K562 (cell line): ENCODE results near the gene LRRC61. TPM values are rescaled to one million over a fixed set of nuclear protein-coding genes. Genes with fewer than 3 reads are reported as not detected.
A peak's percentile ranks its signal among the peaks of the same experiment; 100 is the strongest.
"Not testable (repeated sequence)": the region's sequence is repeated elsewhere in the genome, so short reads cannot be mapped to it uniquely, and the experiment has no call there.

Source experiments
- ARNT ChIP-seq, 2 experiments: fragments of 450-650 bp; IDR thresholded peaks; 2 replicates each; pipeline ENCODE4 v1.6.1; 2016; ENCODE audit warnings: mild to moderate bottlenecking in 1 of 2
- CREM ChIP-seq: IDR thresholded peaks from 2 replicates; pipeline ENCODE4 v1.6.1; 2014; ENCODE audit warnings: antibody characterized with exemption, low read depth
- DMBX1 ChIP-seq: fragments of 250-450 bp; sonication (Bioruptor Pico); IDR thresholded peaks from 2 replicates; pipeline ENCODE4 v1.8.0; 2022; ENCODE audit warnings: inconsistent platforms, mild to moderate bottlenecking, moderate library complexity, borderline replicate concordance
- E2F6 ChIP-seq, 2 experiments: IDR thresholded peaks; 2 replicates each; pipeline ENCODE4 v1.6.1; 2011; ENCODE audit warnings: borderline replicate concordance in 1 of 2, control low read depth in 1 of 2, low read depth in 1 of 2, low read length in 1 of 2, mild to moderate bottlenecking in 1 of 2, mixed read lengths in 1 of 2, moderate library complexity in 1 of 2; ENCODE audit not compliant: insufficient read depth in 1 of 2, insufficient read length in 1 of 2, poor library complexity in 1 of 2, severe bottlenecking in 1 of 2; ENCODE audit errors: extremely low read depth in 1 of 2
- EGR1 ChIP-seq: fragments of 450-650 bp; conservative IDR thresholded peaks from 2 replicates; pipeline ENCODE4 v1.6.1; 2017; ENCODE audit warnings: mild to moderate bottlenecking
- ELF4 ChIP-seq: fragments of 450-650 bp; formaldehyde crosslinking; IDR thresholded peaks from 2 replicates; pipeline ENCODE4 v1.4.0; 2022; ENCODE audit warnings: missing genetic modification characterization
- L3MBTL2 ChIP-seq: fragments of 450-650 bp; IDR thresholded peaks from 2 replicates; pipeline ENCODE4 v1.6.1; 2016; ENCODE audit warnings: mild to moderate bottlenecking, moderate library complexity
- MYC ChIP-seq, 2 experiments: fragments of 250-450 bp in 1 of 2; sonication (Bioruptor Pico) in 1 of 2; IDR thresholded peaks; 2 replicates each; pipeline versions ENCODE4 v1.5.1 to v1.6.1; 2012 to 2021; ENCODE audit warnings: low read depth in 2 of 2, borderline replicate concordance in 1 of 2, improper control_type of control experiment in 1 of 2, low read length in 1 of 2, mild to moderate bottlenecking in 1 of 2, moderate library complexity in 1 of 2
- NFRKB ChIP-seq: fragments of 450-650 bp; IDR thresholded peaks from 2 replicates; pipeline ENCODE4 v1.6.1; 2016; ENCODE audit warnings: low read depth
- NR2C2 ChIP-seq, 2 experiments: fragments of 200-800 bp in 1 of 2; sonication (Bioruptor generic) in 1 of 2; sonication (generic) in 1 of 2; formaldehyde crosslinking in 1 of 2; IDR thresholded peaks; 2 replicates each; pipeline versions ENCODE4 v1.6.1 to v1.8.0; 2016 to 2022; ENCODE audit warnings: mild to moderate bottlenecking in 1 of 2, missing compliant biosample characterization in 1 of 2, missing genetic modification characterization in 1 of 2, missing genetic modification reagents in 1 of 2
- POLR2A ChIP-seq: fragments of 450-650 bp; conservative IDR thresholded peaks from 2 replicates; pipeline ENCODE4 v1.6.1; 2016
- POLR2B ChIP-seq: fragments of 450-650 bp; IDR thresholded peaks from 2 replicates; pipeline ENCODE4 v1.6.1; 2018; ENCODE audit warnings: low read depth; ENCODE audit not compliant: partially characterized antibody
- RAD51 ChIP-seq: fragments of 450-650 bp; IDR thresholded peaks from 2 replicates; pipeline ENCODE4 v1.7.1; 2016; ENCODE audit warnings: low read depth, mild to moderate bottlenecking, borderline replicate concordance
- SMAD4 ChIP-seq: fragments of 250-450 bp; sonication (Bioruptor Pico); conservative IDR thresholded peaks from 2 replicates; pipeline ENCODE4 v1.8.0; 2021; ENCODE audit warnings: inconsistent platforms, mild to moderate bottlenecking, moderate library complexity
- SMARCA4 ChIP-seq: fragments of 450-650 bp; IDR thresholded peaks from 2 replicates; pipeline ENCODE4 v1.6.1; 2016
- SMARCE1 ChIP-seq: fragments of 450-650 bp; IDR thresholded peaks from 2 replicates; pipeline ENCODE4 v1.7.1; 2016; ENCODE audit warnings: mild to moderate bottlenecking
- TOE1 ChIP-seq, 2 experiments: fragments of 450-650 bp in 1 of 2; sonication (generic) in 1 of 2; formaldehyde crosslinking in 1 of 2; IDR thresholded peaks; 2 replicates each; pipeline versions ENCODE4 v1.7.1 to v1.8.0; 2016 to 2022; ENCODE audit warnings: borderline replicate concordance in 2 of 2, mild to moderate bottlenecking in 2 of 2, antibody characterized with exemption in 1 of 2, inconsistent platforms in 1 of 2, low read depth in 1 of 2, missing genetic modification reagents in 1 of 2, moderate library complexity in 1 of 2
- ZSCAN29 ChIP-seq: fragments of 450-650 bp; IDR thresholded peaks from 2 replicates; pipeline ENCODE4 v1.6.1; 2017
- polyA plus RNA-seq, 8 experiments: library from polyadenylated mRNA; depleted of rRNA in 4 of 8; stranded (reverse) in 5 of 8; unstranded in 3 of 8; fragments of >200 nt; fragmentation: Nextera tagmentation in 2 of 8; fragmentation: Illumina TruSeq in 1 of 8; extraction: Ambion mirVana in 2 of 8; extraction: Trizol in 1 of 8; gene quantifications; 2 replicates each; pipeline versions ENCODE4 v1.2.1 to v1.2.3, GENCODE V29; 2011 to 2014; ENCODE audit warnings: inconsistent platforms in 1 of 8, missing spikeins in 1 of 8
- total RNA-seq, 7 experiments: library from RNA; depleted of rRNA in 6 of 7; stranded (reverse); fragments of >200 nt in 6 of 7; fragmentation: Illumina TruSeq in 2 of 7; extraction: Trizol in 2 of 7; gene quantifications; 2 replicates each; pipeline versions ENCODE4 v1.2.1 to v1.2.3, GENCODE V29; 2011 to 2021; ENCODE audit warnings: low replicate concordance in 1 of 7
- TF ChIP-seq, protein P1 (sequence below): fragments of 450-650 bp; IDR thresholded peaks from 2 replicates; pipeline ENCODE4 v1.6.1; 2014; ENCODE audit warnings: low read depth, mild to moderate bottlenecking, moderate library complexity, borderline replicate concordance
- TF ChIP-seq, protein P2 (sequence below), 2 experiments: fragments of 450-650 bp in 1 of 2; sonication (generic) in 1 of 2; formaldehyde crosslinking in 1 of 2; IDR thresholded peaks in 1 of 2; conservative IDR thresholded peaks in 1 of 2; 2 replicates each; pipeline versions ENCODE4 v1.6.1 to v1.8.1; 2016 to 2023; ENCODE audit warnings: mild to moderate bottlenecking in 2 of 2, moderate library complexity in 2 of 2, inconsistent platforms in 1 of 2, missing genetic modification reagents in 1 of 2
- TF ChIP-seq, protein P3 (sequence below): sonication (generic); IDR thresholded peaks from 2 replicates; pipeline ENCODE4 v1.6.1; 2016

Gene LRRC61
- total and polyA plus RNA-seq, 9 of the 15 experiments (the other 6 are each of a cell fraction or from before 2014, with no cell fraction given): 1.3 to 55.2 (median 35.2) TPM

- TF ChIP-seq, protein P1, sequence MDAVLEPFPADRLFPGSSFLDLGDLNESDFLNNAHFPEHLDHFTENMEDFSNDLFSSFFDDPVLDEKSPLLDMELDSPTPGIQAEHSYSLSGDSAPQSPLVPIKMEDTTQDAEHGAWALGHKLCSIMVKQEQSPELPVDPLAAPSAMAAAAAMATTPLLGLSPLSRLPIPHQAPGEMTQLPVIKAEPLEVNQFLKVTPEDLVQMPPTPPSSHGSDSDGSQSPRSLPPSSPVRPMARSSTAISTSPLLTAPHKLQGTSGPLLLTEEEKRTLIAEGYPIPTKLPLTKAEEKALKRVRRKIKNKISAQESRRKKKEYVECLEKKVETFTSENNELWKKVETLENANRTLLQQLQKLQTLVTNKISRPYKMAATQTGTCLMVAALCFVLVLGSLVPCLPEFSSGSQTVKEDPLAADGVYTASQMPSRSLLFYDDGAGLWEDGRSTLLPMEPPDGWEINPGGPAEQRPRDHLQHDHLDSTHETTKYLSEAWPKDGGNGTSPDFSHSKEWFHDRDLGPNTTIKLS: peak; percentile 75; the same call in 1 of the 2 replicates
- TF ChIP-seq L3MBTL2 (peak; percentile 83), TOE1 (IDR thresholded peaks at IDR 0.05; ENCODE audit: borderline replicate concordance) (peak; percentile 41; the same call in 1 of the 2 replicates), ZSCAN29 (peak; percentile 80), NFRKB (peak; percentile 51), SMARCA4 (peak; percentile 46; the same call in 1 of the 2 replicates), POLR2B (peak; percentile 20), ARNT (IDR thresholded peaks at IDR 0.05) (0 out of 4 replicates have a peak, but pooled peaks of 1 of the 2 experiments have one; percentile 37), MYC (IDR thresholded peaks at IDR 0.05; ENCODE audit: low read depth, low read length) (peak; percentile 63; the same call in 1 of the 2 replicates), E2F6 (IDR thresholded peaks at IDR 0.05; ENCODE audit: borderline replicate concordance in 1 of 2, extremely low read depth in 1 of 2, insufficient read depth in 1 of 2, insufficient read length in 1 of 2, low read depth in 1 of 2, low read length in 1 of 2, poor library complexity in 1 of 2, severe bottlenecking in 1 of 2) (peak in 1 of 2 experiments; percentile 44), POLR2A (peak; percentile 44; the same call in 1 of the 2 replicates), EGR1 (0 out of 2 replicates have a peak, but pooled peaks have one; percentile 43), ELF4 (CRISPR knock-in tag) (peak; percentile 75; the same call in 1 of the 2 replicates), SMARCE1 (0 out of 2 replicates have a peak, but pooled peaks have one; percentile 27), DMBX1 (CRISPR knock-in tag) (0 out of 2 replicates have a peak, but pooled peaks have one; percentile 49), NR2C2 (tag; IDR thresholded peaks at IDR 0.05) (peak; percentile 32; the same call in 1 of the 2 replicates), SMAD4 (CRISPR knock-in tag) (peak; percentile 81), CREM (peak; percentile 66), RAD51 (peak; percentile 62; the same call in 1 of the 2 replicates)
- not testable (repeated sequence) for TF ChIP-seq TOE1 (CRISPR knock-in tag; IDR thresholded peaks at IDR 0.05; ENCODE audit: borderline replicate concordance, low read depth); MYC (CRISPR knock-in tag; IDR thresholded peaks at IDR 0.05; ENCODE audit: borderline replicate concordance, low read depth); NR2C2 (CRISPR knock-in tag; IDR thresholded peaks at IDR 0.05)
- TF ChIP-seq, protein P2, sequence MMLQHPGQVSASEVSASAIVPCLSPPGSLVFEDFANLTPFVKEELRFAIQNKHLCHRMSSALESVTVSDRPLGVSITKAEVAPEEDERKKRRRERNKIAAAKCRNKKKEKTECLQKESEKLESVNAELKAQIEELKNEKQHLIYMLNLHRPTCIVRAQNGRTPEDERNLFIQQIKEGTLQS (IDR thresholded peaks at IDR 0.05): 0 out of 2 replicates have a peak, but pooled peaks have one; percentile 7
- TF ChIP-seq, protein P2 (CRISPR knock-in tag; conservative IDR thresholded peaks at IDR 0.05): not testable (repeated sequence)
- TF ChIP-seq, protein P3, sequence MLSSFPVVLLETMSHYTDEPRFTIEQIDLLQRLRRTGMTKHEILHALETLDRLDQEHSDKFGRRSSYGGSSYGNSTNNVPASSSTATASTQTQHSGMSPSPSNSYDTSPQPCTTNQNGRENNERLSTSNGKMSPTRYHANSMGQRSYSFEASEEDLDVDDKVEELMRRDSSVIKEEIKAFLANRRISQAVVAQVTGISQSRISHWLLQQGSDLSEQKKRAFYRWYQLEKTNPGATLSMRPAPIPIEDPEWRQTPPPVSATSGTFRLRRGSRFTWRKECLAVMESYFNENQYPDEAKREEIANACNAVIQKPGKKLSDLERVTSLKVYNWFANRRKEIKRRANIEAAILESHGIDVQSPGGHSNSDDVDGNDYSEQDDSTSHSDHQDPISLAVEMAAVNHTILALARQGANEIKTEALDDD: peak; percentile 86
Observed at GRCh38 chr7:150305259-150305902, 17.8 kb upstream of the LRRC61 start (continued).
